Cardiac muscle cell (in vitro differentiated cells and primary cell): ENCODE results near the gene MMP8. TPM values are rescaled to one million over a fixed set of nuclear protein-coding genes. Genes with fewer than 3 reads are reported as not detected.

ENCODE experiments used
- DNase-seq, 2 donors: peaks; one replicate each; pipeline versions ENCODE4 v3.0.0 to v3.0.0-alpha.2; 2010 to 2017; ENCODE audit warnings: low read depth in 1 of 2, low spot score in 1 of 2
- H3K27ac ChIP-seq: fragments of 200-600 bp; sonication (generic); 2 replicates; pipeline ENCODE4 v1.5.1; 2016
- H3K27me3 ChIP-seq: fragments of 200-600 bp; sonication (generic); 2 replicates; pipeline ENCODE4 v1.6.0; 2016; ENCODE audit warnings: control low read depth
- H3K36me3 ChIP-seq: fragments of 200-600 bp; sonication (generic); 2 replicates; pipeline ENCODE4 v1.5.1; 2016; ENCODE audit warnings: control low read depth
- H3K4me1 ChIP-seq: fragments of 200-600 bp; sonication (generic); 2 replicates; pipeline ENCODE4 v1.8.1; 2017; ENCODE audit warnings: low read depth, mild to moderate bottlenecking, mixed run types
- H3K4me3 ChIP-seq: fragments of 200-600 bp; sonication (generic); 2 replicates; pipeline ENCODE4 v1.5.1; 2016; ENCODE audit warnings: mild to moderate bottlenecking
- H3K9me3 ChIP-seq: fragments of 200-600 bp; sonication (generic); 2 replicates; pipeline ENCODE4 v1.5.1; 2017; ENCODE audit warnings: low read depth, mild to moderate bottlenecking, control low read depth
- polyA plus RNA-seq: library from polyadenylated mRNA; unstranded; fragments of >200 nt; fragmentation: Nextera tagmentation; extraction: Ambion mirVana; gene quantifications from 2 replicates; pipeline ENCODE4 v1.2.1, GENCODE V29; 2016
- total RNA-seq: library from RNA; depleted of rRNA; stranded (reverse); fragments of >200 nt; gene quantifications from 2 replicates; pipeline ENCODE4 v1.2.3, GENCODE V29; 2016
- TF ChIP-seq, protein P1 (sequence below): IDR thresholded peaks from 2 replicates; pipeline ENCODE4 v1.5.1; 2012; ENCODE audit warnings: low read depth, mild to moderate bottlenecking, low read length

Gene MMP8, protein sequence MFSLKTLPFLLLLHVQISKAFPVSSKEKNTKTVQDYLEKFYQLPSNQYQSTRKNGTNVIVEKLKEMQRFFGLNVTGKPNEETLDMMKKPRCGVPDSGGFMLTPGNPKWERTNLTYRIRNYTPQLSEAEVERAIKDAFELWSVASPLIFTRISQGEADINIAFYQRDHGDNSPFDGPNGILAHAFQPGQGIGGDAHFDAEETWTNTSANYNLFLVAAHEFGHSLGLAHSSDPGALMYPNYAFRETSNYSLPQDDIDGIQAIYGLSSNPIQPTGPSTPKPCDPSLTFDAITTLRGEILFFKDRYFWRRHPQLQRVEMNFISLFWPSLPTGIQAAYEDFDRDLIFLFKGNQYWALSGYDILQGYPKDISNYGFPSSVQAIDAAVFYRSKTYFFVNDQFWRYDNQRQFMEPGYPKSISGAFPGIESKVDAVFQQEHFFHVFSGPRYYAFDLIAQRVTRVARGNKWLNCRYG
- total RNA-seq (not detected in 2 replicates), polyA plus RNA-seq (not detected in 2 replicates)

DNA sequence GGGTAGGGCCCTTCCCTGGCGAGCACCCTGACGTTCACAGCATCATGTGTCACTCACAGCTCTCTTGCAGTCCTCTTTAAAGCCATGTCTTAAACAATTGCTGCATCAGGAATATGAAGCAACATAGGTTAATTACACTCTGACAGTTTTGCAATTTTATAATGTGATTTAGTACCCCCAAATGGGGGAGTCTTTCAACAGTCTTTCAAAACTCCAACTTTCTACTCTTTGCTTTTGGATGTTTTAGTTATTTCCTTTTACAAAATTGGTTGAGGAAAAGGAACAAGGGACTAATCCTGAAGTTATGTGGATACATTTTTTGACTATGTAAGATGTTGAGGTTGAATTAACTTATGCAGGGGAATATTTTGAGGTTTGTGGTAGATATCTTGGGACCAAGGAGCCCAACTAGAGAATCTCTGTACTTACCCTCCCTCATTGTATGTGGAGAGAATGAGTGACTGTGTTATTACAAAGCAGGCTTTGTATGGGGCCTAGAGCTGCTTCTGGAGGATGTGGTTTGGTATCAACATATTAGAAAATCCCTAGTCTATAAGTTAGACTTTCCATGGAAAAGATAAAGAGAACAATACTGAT is at the start of gene MMP8:
MMP8 (minus strand) TSS at position 51 of the 597 bp plus-strand sequence. CDS start 99 bp downstream, outside the sequence.
- no peaks in the 10 kb centered on the region for H3K4me1 ChIP-seq
- peak in 1 of 2 donors; percentile 40 for DNase-seq
- no peaks in the 10 kb centered on the region for H3K36me3 ChIP-seq
- H3K9me3 ChIP-seq: no peaks in the 10 kb centered on the region
- no peaks in the 10 kb centered on the region for H3K27me3 ChIP-seq
- H3K4me3 ChIP-seq: no peak within 1 kb of the TSS
- TF ChIP-seq, protein P1, sequence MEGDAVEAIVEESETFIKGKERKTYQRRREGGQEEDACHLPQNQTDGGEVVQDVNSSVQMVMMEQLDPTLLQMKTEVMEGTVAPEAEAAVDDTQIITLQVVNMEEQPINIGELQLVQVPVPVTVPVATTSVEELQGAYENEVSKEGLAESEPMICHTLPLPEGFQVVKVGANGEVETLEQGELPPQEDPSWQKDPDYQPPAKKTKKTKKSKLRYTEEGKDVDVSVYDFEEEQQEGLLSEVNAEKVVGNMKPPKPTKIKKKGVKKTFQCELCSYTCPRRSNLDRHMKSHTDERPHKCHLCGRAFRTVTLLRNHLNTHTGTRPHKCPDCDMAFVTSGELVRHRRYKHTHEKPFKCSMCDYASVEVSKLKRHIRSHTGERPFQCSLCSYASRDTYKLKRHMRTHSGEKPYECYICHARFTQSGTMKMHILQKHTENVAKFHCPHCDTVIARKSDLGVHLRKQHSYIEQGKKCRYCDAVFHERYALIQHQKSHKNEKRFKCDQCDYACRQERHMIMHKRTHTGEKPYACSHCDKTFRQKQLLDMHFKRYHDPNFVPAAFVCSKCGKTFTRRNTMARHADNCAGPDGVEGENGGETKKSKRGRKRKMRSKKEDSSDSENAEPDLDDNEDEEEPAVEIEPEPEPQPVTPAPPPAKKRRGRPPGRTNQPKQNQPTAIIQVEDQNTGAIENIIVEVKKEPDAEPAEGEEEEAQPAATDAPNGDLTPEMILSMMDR: no peak
- H3K27ac ChIP-seq: no peak within 1 kb of the TSS

DNA sequence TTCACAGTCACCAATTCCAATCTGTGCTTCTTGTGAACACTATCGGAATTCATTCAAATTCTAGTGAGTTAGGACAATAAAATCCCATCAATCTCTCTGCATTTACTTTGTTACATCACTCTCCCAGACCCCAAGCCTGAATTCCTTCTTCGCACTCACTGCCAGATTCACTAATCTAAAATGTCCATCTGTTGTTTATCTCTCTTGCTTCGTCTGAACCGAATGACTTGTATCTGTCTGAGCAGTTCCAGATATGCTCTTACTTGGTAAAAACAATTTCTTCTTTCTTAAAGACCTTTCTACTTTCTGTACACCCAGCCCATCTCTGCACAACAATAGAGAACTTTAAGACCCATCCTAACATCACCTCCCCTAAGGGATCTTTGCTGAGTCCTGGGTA is 48.6 kb upstream of the MMP8 start:
- H3K4me3 ChIP-seq: no peak overlapping the region
- no peak for DNase-seq

DNA sequence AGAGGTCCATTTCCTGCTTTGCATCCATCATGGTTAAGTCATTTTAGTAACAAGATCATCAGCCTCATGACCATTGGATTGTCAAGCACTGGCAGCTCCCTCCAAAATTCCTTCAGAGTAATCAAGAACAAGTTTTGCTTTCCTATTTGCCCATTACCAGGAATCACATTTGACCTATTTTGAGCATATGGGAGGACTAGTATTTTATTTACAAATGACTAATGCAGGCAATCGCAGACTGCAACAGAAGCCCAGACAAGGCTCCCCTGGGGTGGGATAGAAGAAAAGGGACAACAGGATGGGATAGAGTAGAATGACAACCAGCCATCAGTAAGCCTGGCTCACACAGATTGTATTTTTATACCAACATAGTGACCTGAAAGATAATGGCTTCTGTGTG is 46.6 kb upstream of the MMP8 start:
- no peak for DNase-seq
- Histone ChIP-seq H3K4me1 (no peaks in the 10 kb centered on the region), H3K4me3 (no peak overlapping the region), H3K36me3 (no peaks in the 10 kb centered on the region), H3K27ac (no peak overlapping the region), H3K27me3 (no peaks in the 10 kb centered on the region), H3K9me3 (no peaks in the 10 kb centered on the region)
- TF ChIP-seq, protein P1: no peak

More for the DNA sequence above, 48.6 kb upstream of the MMP8 start:
- H3K27ac ChIP-seq: no peak overlapping the region
- TF ChIP-seq, protein P1: no peak
- H3K27me3 ChIP-seq: no peaks in the 10 kb centered on the region
- no peaks in the 10 kb centered on the region for H3K36me3 ChIP-seq
- H3K4me1 ChIP-seq: no peaks in the 10 kb centered on the region
- no peaks in the 10 kb centered on the region for H3K9me3 ChIP-seq

DNA sequence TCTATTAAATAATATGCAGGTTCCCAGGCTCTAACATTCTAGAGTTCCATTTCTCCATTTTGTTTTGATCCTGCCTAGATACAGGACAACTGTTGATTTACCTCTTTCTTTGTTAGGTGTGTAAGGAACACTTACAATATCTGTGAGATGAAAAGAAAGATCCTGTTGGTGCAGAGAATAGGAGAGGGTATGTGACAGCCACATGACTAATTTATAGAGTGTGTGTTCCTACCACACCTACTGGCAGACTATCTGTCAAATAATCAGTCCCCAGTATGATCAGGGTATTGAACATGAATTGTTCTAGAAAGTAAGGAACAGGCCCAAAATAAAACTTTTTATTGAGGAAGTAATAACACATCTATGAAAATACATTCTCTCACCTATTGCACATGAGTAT is 45.4 kb upstream of the MMP8 start:
- H3K27ac ChIP-seq: no peak overlapping the region
- DNase-seq: no peak
- H3K36me3 ChIP-seq: no peaks in the 10 kb centered on the region
- H3K27me3 ChIP-seq: no peaks in the 10 kb centered on the region
- no peaks in the 10 kb centered on the region for H3K4me1 ChIP-seq
- TF ChIP-seq, protein P1: no peak
- H3K9me3 ChIP-seq: no peaks in the 10 kb centered on the region
- no peak overlapping the region for H3K4me3 ChIP-seq

DNA sequence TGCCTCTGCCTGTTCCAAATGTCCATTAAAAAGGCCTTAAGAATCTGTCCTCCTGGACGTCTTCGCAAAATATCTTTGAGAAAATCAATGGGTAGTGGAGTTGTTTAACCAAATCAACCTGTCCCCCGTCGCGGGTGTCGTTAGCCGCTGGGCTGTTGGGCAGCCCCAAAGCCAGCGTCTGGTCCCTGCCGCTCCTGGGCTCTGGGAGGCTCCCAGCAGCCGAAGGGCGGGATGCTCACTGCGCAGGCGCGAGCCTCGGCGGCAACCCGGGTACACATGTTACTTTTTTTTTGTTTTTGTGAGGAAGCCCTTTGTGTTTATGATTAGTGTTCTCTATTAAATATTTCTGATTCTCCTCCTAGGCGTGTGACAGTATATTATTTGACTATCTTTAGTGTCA is 43.0 kb upstream of the MMP8 start:
- Histone ChIP-seq H3K27me3 (no peaks in the 10 kb centered on the region), H3K9me3 (no peaks in the 10 kb centered on the region), H3K4me3 (no peak overlapping the region), H3K4me1 (no peaks in the 10 kb centered on the region), H3K36me3 (no peaks in the 10 kb centered on the region), H3K27ac (no peak overlapping the region)
- TF ChIP-seq, protein P1: no peak
- no peak for DNase-seq
